Glutamatergic neuron (in vitro differentiated cells): Measurements from ENCODE around the gene SRRM3. TPM values are rescaled to one million over a fixed set of nuclear protein-coding genes. Genes with fewer than 3 reads are reported as not detected.
"Not testable (repeated sequence)": the region's sequence is repeated elsewhere in the genome, so short reads cannot be mapped to it uniquely, and the experiment has no call there.

Experiments
- DNase-seq: peaks from one replicate; pipeline ENCODE4 v3.0.0; 2022
- H3K27ac Mint-ChIP-seq: one replicate; pipeline ENCODE4 v1.8.0; 2020; ENCODE audit warnings: mild to moderate bottlenecking, mixed read lengths, inconsistent platforms; ENCODE audit not compliant: unreplicated experiment
- H3K27me3 Mint-ChIP-seq: one replicate; pipeline ENCODE4 v1.8.0; 2020; ENCODE audit warnings: mild to moderate bottlenecking, moderate library complexity, mixed read lengths, inconsistent platforms; ENCODE audit not compliant: unreplicated experiment
- H3K36me3 Mint-ChIP-seq: one replicate; pipeline ENCODE4 v1.8.0; 2020; ENCODE audit warnings: mild to moderate bottlenecking, mixed read lengths, inconsistent platforms; ENCODE audit not compliant: unreplicated experiment
- H3K4me1 Mint-ChIP-seq: one replicate; pipeline ENCODE4 v1.8.0; 2020; ENCODE audit warnings: mild to moderate bottlenecking, low read depth, mixed read lengths, inconsistent platforms; ENCODE audit not compliant: unreplicated experiment
- H3K4me3 Mint-ChIP-seq: one replicate; pipeline ENCODE4 v1.8.0; 2020; ENCODE audit warnings: mild to moderate bottlenecking, mixed read lengths, inconsistent platforms; ENCODE audit not compliant: unreplicated experiment
- H3K9me3 Mint-ChIP-seq: one replicate; pipeline ENCODE4 v1.8.0; 2020; ENCODE audit warnings: mild to moderate bottlenecking, moderate library complexity, mixed read lengths, inconsistent platforms; ENCODE audit not compliant: unreplicated experiment
- total RNA-seq: library from RNA; stranded (reverse); fragmentation: NEBNext Ultra II Directional; extraction: Animal tissue kit (Norgen Biotek cat#: 25700); gene quantifications from one replicate; pipeline ENCODE4 v1.2.1, GENCODE V29; 2021; ENCODE audit not compliant: unreplicated experiment
- TF ChIP-seq, protein P1 (sequence below): fragments of 200-600 bp; sonication (generic); IDR thresholded peaks from one replicate; pipeline ENCODE4 v1.5.0; 2021; ENCODE audit not compliant: partially characterized antibody, unreplicated experiment

The SRRM3 gene
- total RNA-seq, 1 donor from 2014 or later = 154 TPM

DNA sequence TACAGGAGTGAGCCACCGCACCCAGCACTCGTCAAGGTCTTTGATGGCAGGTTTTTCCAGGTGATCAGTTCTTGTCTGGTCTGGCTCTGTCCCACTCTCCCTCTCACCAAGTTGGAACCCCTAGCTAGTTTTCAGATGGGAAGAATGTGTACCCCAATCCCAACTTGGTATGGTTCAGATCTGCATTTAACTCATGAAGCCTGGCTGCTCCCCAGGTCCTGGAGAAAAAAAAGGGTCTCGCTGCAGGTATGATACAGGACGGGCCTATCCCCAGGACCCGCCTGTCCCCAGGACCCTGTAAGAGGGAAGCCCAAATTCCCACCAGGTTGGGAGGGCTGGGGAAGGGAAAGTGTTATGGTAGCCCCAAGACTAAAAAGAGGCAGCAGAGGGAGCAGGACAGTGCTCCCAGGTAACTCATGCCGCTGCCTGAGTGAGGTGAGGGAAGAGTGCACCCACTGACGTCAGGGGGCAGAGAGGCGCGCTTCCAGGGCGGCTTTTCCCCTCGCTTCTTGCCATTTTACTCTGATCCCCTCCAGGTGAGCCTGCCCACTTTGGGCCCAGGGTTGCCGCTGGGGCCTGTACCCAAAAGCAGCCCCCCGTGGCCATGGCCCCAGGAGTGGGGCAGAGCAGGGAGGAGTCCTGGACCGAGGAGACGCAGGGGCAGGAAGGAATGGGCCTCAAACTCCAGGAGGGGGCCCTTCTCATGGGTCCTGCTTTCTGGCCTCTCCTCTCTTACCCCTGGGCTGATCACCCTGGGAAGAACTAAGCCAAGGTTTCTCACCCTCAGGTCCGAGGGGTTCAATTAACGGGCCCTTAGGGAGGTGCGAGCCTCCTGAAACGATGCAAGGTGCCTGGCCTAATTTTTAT is 36.4 kb upstream of the SRRM3 start:
- TF ChIP-seq, protein P1, sequence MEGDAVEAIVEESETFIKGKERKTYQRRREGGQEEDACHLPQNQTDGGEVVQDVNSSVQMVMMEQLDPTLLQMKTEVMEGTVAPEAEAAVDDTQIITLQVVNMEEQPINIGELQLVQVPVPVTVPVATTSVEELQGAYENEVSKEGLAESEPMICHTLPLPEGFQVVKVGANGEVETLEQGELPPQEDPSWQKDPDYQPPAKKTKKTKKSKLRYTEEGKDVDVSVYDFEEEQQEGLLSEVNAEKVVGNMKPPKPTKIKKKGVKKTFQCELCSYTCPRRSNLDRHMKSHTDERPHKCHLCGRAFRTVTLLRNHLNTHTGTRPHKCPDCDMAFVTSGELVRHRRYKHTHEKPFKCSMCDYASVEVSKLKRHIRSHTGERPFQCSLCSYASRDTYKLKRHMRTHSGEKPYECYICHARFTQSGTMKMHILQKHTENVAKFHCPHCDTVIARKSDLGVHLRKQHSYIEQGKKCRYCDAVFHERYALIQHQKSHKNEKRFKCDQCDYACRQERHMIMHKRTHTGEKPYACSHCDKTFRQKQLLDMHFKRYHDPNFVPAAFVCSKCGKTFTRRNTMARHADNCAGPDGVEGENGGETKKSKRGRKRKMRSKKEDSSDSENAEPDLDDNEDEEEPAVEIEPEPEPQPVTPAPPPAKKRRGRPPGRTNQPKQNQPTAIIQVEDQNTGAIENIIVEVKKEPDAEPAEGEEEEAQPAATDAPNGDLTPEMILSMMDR = no peak
- no peak for DNase-seq
- Mint-ChIP-seq H3K27me3 (peaks cover 4% of the 10 kb centered on the region), H3K4me1 (no peaks in the 10 kb centered on the region), H3K9me3 (peaks cover 4% of the 10 kb centered on the region), H3K4me3 (no peak overlapping the region), H3K27ac (no peak overlapping the region), H3K36me3 (no peaks in the 10 kb centered on the region)

DNA sequence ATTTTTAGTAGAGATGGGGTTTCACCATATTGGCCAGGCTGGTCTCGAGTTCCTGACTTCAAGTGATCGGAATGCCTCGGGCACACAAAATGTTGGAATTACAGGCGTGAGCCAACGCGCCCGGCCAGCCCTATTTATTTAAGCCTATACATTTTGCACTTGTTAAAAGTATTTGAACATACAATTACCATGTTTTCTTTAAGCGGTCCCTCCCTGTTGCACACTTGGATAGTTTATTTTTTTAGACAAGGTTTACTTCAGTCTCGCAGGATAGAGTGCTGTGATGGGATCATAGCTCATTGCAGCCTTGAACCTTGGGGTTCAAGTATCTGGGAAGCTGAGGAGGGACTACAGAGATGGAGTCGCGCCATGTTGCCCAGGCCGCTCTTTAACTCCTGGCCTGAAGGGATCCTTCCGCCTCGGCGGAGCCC is 35.7 kb upstream of the SRRM3 start:
- Mint-ChIP-seq H3K36me3 (no peaks in the 10 kb centered on the region), H3K4me3 (peak overlapping the region; percentile 84), H3K9me3 (peaks cover 4% of the 10 kb centered on the region)

DNA sequence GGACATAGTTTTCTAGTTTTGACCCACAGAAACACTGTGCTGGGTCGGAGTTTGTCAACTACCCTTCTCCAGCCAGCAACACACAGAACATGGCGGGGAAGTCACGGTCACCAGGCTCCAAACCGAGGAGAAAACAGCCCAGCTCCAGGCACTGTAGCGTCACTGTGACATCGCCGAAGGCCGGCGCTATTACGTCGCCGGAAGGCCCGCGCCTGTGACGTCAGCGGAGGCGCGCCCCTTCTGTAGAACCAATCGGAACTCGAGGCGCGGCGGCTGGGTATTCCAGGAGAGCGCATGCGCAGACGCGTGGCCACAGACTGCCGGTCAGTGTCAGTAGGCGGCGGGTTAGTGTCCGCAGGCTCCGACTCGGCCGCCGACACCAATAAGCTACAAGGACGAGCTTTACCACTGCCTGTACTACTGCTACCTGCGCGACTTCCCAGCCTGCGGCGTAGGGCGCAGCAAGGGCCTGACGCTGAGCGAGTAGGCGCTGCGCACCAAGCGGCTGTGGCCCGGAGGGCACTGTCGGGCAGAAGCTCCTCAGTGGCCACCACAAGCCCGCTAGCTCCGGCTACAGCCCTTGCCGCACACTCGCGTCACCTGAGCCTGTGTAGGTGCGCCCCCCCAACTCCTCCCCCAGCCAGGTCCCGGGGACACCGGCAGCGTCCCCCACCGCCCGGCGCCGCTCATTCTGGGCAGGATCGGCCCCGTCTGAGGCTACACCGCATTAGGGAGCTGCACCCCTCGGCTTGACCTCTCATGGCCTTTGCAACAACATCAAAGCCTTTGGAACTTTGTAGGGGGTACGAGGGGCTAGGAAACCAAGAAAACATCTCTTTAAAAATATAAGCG is 35.1 kb upstream of the SRRM3 start:
- TF ChIP-seq, protein P1 = no peak
- peak overlapping the region; percentile 70 for H3K27ac Mint-ChIP-seq
- H3K36me3 Mint-ChIP-seq = no peaks in the 10 kb centered on the region
- H3K4me3 Mint-ChIP-seq = peak overlapping the region; percentile 84
- peaks cover 4% of the 10 kb centered on the region for H3K27me3 Mint-ChIP-seq
- no peaks in the 10 kb centered on the region for H3K4me1 Mint-ChIP-seq
- peak; percentile 99 for DNase-seq
- peaks cover 4% of the 10 kb centered on the region for H3K9me3 Mint-ChIP-seq

More for the DNA sequence above, 35.7 kb upstream of the SRRM3 start:
- H3K27me3 Mint-ChIP-seq = peaks cover 4% of the 10 kb centered on the region
- H3K4me1 Mint-ChIP-seq = no peaks in the 10 kb centered on the region
- DNase-seq = no peak
- TF ChIP-seq, protein P1 = no peak
- H3K27ac Mint-ChIP-seq = peak overlapping the region; percentile 62

DNA sequence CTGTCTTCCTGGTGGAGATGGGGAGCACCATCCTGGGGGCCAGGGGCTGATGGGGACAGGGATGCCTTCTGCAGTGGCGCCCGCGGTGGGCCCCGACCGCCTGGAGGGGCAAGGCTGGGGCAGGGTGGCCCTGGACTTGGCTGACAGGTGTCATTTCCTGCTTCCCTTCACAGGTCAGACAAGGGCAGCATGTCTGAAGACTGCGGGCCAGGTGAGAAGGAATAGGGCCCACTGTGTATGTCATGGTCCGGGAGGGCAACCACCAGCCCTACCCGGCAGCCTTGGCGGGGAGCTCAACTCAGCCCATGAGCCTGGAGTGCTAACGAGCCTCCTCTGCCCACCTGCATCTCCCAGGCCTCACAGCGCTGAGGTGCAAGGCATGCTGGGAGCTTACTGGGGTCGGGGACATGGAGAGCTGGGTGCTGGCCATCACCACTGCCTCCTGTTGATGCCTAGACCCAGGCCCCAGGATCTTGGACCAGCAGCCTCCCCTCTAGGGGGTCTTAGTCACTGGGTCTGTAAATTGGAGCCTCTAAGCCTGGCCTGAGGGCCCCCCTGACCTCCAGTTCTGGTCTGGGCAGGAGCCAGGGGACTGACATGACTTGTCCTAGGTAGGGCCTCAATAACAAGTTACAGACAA is 28.0 kb upstream of the SRRM3 start:
- no peaks in the 10 kb centered on the region for H3K4me1 Mint-ChIP-seq
- no peak for DNase-seq
- H3K9me3 Mint-ChIP-seq = peaks cover 3% of the 10 kb centered on the region
- peaks cover 4% of the 10 kb centered on the region for H3K27me3 Mint-ChIP-seq
- H3K36me3 Mint-ChIP-seq = no peaks in the 10 kb centered on the region
- TF ChIP-seq, protein P1 = no peak
- H3K4me3 Mint-ChIP-seq = no peak overlapping the region
- H3K27ac Mint-ChIP-seq = no peak overlapping the region

DNA sequence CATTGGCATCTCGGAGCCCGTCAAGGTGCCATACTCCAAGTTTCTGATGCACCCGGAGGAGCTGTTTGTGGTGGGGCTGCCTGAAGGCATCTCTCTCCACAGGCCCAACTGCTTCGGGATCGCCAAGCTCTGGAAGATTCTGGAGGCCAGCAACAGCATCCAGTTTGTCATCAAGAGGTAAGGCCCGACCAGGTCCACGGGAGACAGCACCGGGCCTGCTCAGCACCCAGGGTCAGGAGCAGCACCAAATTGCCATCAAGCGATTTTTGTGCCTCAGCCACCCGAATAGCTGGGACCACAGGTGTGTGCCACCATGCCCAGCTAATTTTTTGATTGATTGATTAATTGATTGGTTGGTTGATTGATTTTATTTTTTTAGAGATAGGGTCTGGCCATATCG is 24.7 kb upstream of the SRRM3 start:
- not testable (repeated sequence) for H3K36me3 Mint-ChIP-seq, H3K9me3 Mint-ChIP-seq, H3K27me3 Mint-ChIP-seq

More for the DNA sequence above, 24.7 kb upstream of the SRRM3 start:
- H3K4me1 Mint-ChIP-seq, H3K4me3 Mint-ChIP-seq, DNase-seq, H3K27ac Mint-ChIP-seq: not testable (repeated sequence)
